PC-9 (cell line): ENCODE data around the gene KCNJ16.

Source experiments
- EZH2 ChIP-seq: fragments of 200-600 bp; sonication (generic); IDR thresholded peaks from 2 replicates; pipeline ENCODE4 v1.8.0; 2017; ENCODE audit warnings: antibody characterized with exemption, low read depth
- TF ChIP-seq, protein P1 (sequence below): fragments of 200-600 bp; sonication (generic); conservative IDR thresholded peaks from 2 replicates; pipeline ENCODE4 v1.6.1; 2017; ENCODE audit warnings: mixed run types, antibody characterized with exemption, mild to moderate bottlenecking, moderate library complexity

DNA sequence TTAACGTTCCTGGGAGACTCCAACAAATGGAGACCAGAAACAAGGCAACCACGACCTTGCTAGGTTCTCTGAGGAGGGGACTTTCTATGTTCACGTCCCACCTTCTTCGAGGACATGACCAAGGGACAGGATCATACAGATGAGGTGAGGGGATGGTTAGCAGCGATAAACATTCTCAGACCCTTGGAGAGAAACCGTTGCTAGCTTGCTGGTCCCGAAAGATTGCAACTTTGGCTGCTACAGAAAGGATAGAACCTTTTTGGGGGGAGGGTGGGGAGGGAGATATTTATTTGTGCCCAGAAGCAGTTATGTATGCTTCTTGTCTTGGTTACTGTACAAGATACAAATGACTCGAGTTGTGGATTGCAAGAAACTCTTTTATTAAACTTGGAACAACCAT is 59.0 kb downstream of the KCNJ16 start:
- TF ChIP-seq, protein P1, sequence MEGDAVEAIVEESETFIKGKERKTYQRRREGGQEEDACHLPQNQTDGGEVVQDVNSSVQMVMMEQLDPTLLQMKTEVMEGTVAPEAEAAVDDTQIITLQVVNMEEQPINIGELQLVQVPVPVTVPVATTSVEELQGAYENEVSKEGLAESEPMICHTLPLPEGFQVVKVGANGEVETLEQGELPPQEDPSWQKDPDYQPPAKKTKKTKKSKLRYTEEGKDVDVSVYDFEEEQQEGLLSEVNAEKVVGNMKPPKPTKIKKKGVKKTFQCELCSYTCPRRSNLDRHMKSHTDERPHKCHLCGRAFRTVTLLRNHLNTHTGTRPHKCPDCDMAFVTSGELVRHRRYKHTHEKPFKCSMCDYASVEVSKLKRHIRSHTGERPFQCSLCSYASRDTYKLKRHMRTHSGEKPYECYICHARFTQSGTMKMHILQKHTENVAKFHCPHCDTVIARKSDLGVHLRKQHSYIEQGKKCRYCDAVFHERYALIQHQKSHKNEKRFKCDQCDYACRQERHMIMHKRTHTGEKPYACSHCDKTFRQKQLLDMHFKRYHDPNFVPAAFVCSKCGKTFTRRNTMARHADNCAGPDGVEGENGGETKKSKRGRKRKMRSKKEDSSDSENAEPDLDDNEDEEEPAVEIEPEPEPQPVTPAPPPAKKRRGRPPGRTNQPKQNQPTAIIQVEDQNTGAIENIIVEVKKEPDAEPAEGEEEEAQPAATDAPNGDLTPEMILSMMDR, result no peak
- TF ChIP-seq EZH2, result no peak
